Measurements from ENCODE around the gene BEGAIN. TPM values are rescaled to one million over a fixed set of nuclear protein-coding genes. Genes with fewer than 3 reads are reported as not detected.

BEGAIN gene
- total RNA-seq, 1 donor from 2014 or later, result 0.79 TPM

GRCh38 chr14:100617410-100618317, 30.4 kb upstream of the BEGAIN start:
- peak; percentile 57 for DNase-seq
- peak; percentile 75 for ATAC-seq
- intact Hi-C loops (cut with micrococcal nuclease), result no loop called here

GRCh38 chr14:100616854-100617409, 29.7 kb upstream of the BEGAIN start:
- no peak for DNase-seq
- no peak for ATAC-seq
- intact Hi-C loops (cut with micrococcal nuclease), result no loop called here

- DNase-seq (no peak), ATAC-seq (no peak)
- intact Hi-C loops (cut with micrococcal nuclease), result no loop called here
These were observed 28.8 kb upstream of the BEGAIN start for GRCh38 chr14:100615736-100616695.

- no peak for DNase-seq
- ATAC-seq, result no peak
- intact Hi-C loops (cut with micrococcal nuclease), result no loop called here
These were observed 27.6 kb upstream of the BEGAIN start for GRCh38 chr14:100614803-100615202.

GRCh38 chr14:100612986-100613385, 25.8 kb upstream of the BEGAIN start:
- ATAC-seq (no peak), DNase-seq (no peak)
- intact Hi-C loops (cut with micrococcal nuclease), result no loop called here

GRCh38 chr14:100611811-100612480, 24.7 kb upstream of the BEGAIN start:
- ATAC-seq (no peak), DNase-seq (no peak)
- intact Hi-C loops (cut with micrococcal nuclease), result no loop called here

- intact Hi-C loops (cut with micrococcal nuclease), result no loop called here
- DNase-seq, result no peak
- ATAC-seq, result no peak
These were observed 23.4 kb upstream of the BEGAIN start for GRCh38 chr14:100610511-100611217.

- intact Hi-C loops (cut with micrococcal nuclease), result no loop called here
- no peak for ATAC-seq
- no peak for DNase-seq
These were observed 22.7 kb upstream of the BEGAIN start for GRCh38 chr14:100609941-100610391.

- DNase-seq, result no peak
- ATAC-seq, result no peak
- intact Hi-C loops (cut with micrococcal nuclease), result no loop called here
These were observed 22.2 kb upstream of the BEGAIN start for GRCh38 chr14:100609331-100609870.

GRCh38 chr14:100608586-100609330, 21.5 kb upstream of the BEGAIN start:
- ATAC-seq, result no peak
- DNase-seq, result no peak
- intact Hi-C loops (cut with micrococcal nuclease), result no loop called here

- intact Hi-C loops (cut with micrococcal nuclease), result no loop called here
- ATAC-seq (no peak), DNase-seq (no peak)
These were observed 20.8 kb upstream of the BEGAIN start for GRCh38 chr14:100608064-100608463.

GRCh38 chr14:100607611-100607956, 20.4 kb upstream of the BEGAIN start:
- ATAC-seq, result no peak
- no peak for DNase-seq

GRCh38 chr14:100606687-100607610, 19.7 kb upstream of the BEGAIN start:
- intact Hi-C loops (cut with micrococcal nuclease), result no loop called here
- ATAC-seq (no peak), DNase-seq (no peak)

More at GRCh38 chr14:100607611-100607956, 20.4 kb upstream of the BEGAIN start:
- intact Hi-C loops (cut with micrococcal nuclease), result no loop called here

- intact Hi-C loops (cut with micrococcal nuclease), result no loop called here
- no peak for ATAC-seq
- no peak for DNase-seq
These were observed 18.8 kb upstream of the BEGAIN start for GRCh38 chr14:100605706-100606686.

- intact Hi-C loops (cut with micrococcal nuclease), result no loop called here
- no peak for DNase-seq
- no peak for ATAC-seq
These were observed 18.0 kb upstream of the BEGAIN start for GRCh38 chr14:100605230-100605629.
